ENCODE results near the gene CENPA.

CENPA gene

GRCh38 chr2:26764906-26765305 is 20.9 kb upstream of the CENPA start:
- Histone ChIP-seq H3K36me3 (ENCODE audit: low read length) (no peaks in the 10 kb centered on the region), H3K9me2 (replicated peaks; ENCODE audit: insufficient read depth, low read length) (no peaks in the 10 kb centered on the region), H3K27ac (ENCODE audit: low read depth, low read length) (no peak overlapping the region), H3K4me3 (ENCODE audit: insufficient read depth, low read length, poor library complexity, severe bottlenecking) (peak overlapping the region; percentile 82), H3K9ac (ENCODE audit: low read length) (peak overlapping the region; percentile 91), H3K9me3 (ENCODE audit: insufficient read depth, low read length) (no peaks in the 10 kb centered on the region), H2AFZ (ENCODE audit: low read depth, low read length, severe bottlenecking) (peak overlapping the region; percentile 93), H3K79me2 (ENCODE audit: insufficient read depth, low read length) (peaks cover 27% of the 10 kb centered on the region), H3K4me2 (ENCODE audit: low read depth, low read length, poor library complexity, severe bottlenecking) (peak overlapping the region; percentile 67), H3F3A (ENCODE audit: insufficient read depth) (no peaks in the 10 kb centered on the region), H3K27me3 (ENCODE audit: low read length) (no peaks in the 10 kb centered on the region), H4K20me1 (ENCODE audit: low read depth, low read length) (no peaks in the 10 kb centered on the region)
- TF ChIP-seq EZH2phosphoT487 (conservative IDR thresholded peaks at IDR 0.05; ENCODE audit: low read length) (no peak), CTCF (IDR thresholded peaks at IDR 0.05; ENCODE audit: insufficient read depth, low read length, poor library complexity, severe bottlenecking) (no peak)

- H3K36me3 ChIP-seq (ENCODE audit: low read length): no peaks in the 10 kb centered on the region
- TF ChIP-seq CTCF (IDR thresholded peaks at IDR 0.05; ENCODE audit: insufficient read depth, low read length, poor library complexity, severe bottlenecking) (no peak), EZH2phosphoT487 (conservative IDR thresholded peaks at IDR 0.05; ENCODE audit: low read length) (no peak)
- H3K4me2 ChIP-seq (ENCODE audit: low read depth, low read length, poor library complexity, severe bottlenecking): peak overlapping the region; percentile 67
- H3K9me3 ChIP-seq (ENCODE audit: insufficient read depth, low read length): no peaks in the 10 kb centered on the region
- no peaks in the 10 kb centered on the region for H3K27me3 ChIP-seq (ENCODE audit: low read length)
- H3K9me2 ChIP-seq (replicated peaks; ENCODE audit: insufficient read depth, low read length): no peaks in the 10 kb centered on the region
- no peak overlapping the region for H2AFZ ChIP-seq (ENCODE audit: low read depth, low read length, severe bottlenecking)
- peak overlapping the region; percentile 82 for H3K4me3 ChIP-seq (ENCODE audit: insufficient read depth, low read length, poor library complexity, severe bottlenecking)
- no peaks in the 10 kb centered on the region for H3F3A ChIP-seq (ENCODE audit: insufficient read depth)
- no peak overlapping the region for H3K27ac ChIP-seq (ENCODE audit: low read depth, low read length)
- peak overlapping the region; percentile 91 for H3K9ac ChIP-seq (ENCODE audit: low read length)
- peaks cover 31% of the 10 kb centered on the region for H3K79me2 ChIP-seq (ENCODE audit: insufficient read depth, low read length)
- H4K20me1 ChIP-seq (ENCODE audit: low read depth, low read length): no peaks in the 10 kb centered on the region
These were observed 20.2 kb upstream of the CENPA start for GRCh38 chr2:26765475-26766200.

GRCh38 chr2:26767129-26767528 is 18.7 kb upstream of the CENPA start:
- H3K27me3 ChIP-seq (ENCODE audit: low read length): no peaks in the 10 kb centered on the region
- H3K4me3 ChIP-seq (ENCODE audit: insufficient read depth, low read length, poor library complexity, severe bottlenecking): no peak overlapping the region
- TF ChIP-seq CTCF (IDR thresholded peaks at IDR 0.05; ENCODE audit: insufficient read depth, low read length, poor library complexity, severe bottlenecking) (no peak), EZH2phosphoT487 (conservative IDR thresholded peaks at IDR 0.05; ENCODE audit: low read length) (no peak)
- H3K4me2 ChIP-seq (ENCODE audit: low read depth, low read length, poor library complexity, severe bottlenecking): no peak overlapping the region
- no peaks in the 10 kb centered on the region for H3K9me2 ChIP-seq (replicated peaks; ENCODE audit: insufficient read depth, low read length)
- no peaks in the 10 kb centered on the region for H3K36me3 ChIP-seq (ENCODE audit: low read length)
- H3K27ac ChIP-seq (ENCODE audit: low read depth, low read length): no peak overlapping the region
- no peaks in the 10 kb centered on the region for H3F3A ChIP-seq (ENCODE audit: insufficient read depth)
- no peaks in the 10 kb centered on the region for H3K9me3 ChIP-seq (ENCODE audit: insufficient read depth, low read length)
- H3K79me2 ChIP-seq (ENCODE audit: insufficient read depth, low read length): peaks cover 37% of the 10 kb centered on the region
- no peaks in the 10 kb centered on the region for H4K20me1 ChIP-seq (ENCODE audit: low read depth, low read length)
- H3K9ac ChIP-seq (ENCODE audit: low read length): no peak overlapping the region
- no peak overlapping the region for H2AFZ ChIP-seq (ENCODE audit: low read depth, low read length, severe bottlenecking)

All from SU-DHL-6 (cell line).